Loucy (cell line): ENCODE data around the gene PHLDA1.
A peak's percentile ranks its signal among the peaks of the same experiment; 100 is the strongest.

Source experiments
- H2AFZ ChIP-seq: fragments of 200-600 bp; sonication (generic); 2 replicates; pipeline ENCODE4 v1.6.0; 2016; ENCODE audit warnings: antibody characterized with exemption, mild to moderate bottlenecking, low read length, moderate library complexity
- H3F3A ChIP-seq: fragments of 200-600 bp; 2 replicates; pipeline ENCODE4 v1.6.0; 2016; ENCODE audit warnings: antibody characterized with exemption, low read depth, mild to moderate bottlenecking
- H3K27me3 ChIP-seq: fragments of 200-600 bp; sonication (generic); 2 replicates; pipeline ENCODE4 v1.6.1; 2014; ENCODE audit warnings: low read length, mild to moderate bottlenecking; ENCODE audit not compliant: insufficient read depth, poor library complexity, severe bottlenecking
- H3K36me3 ChIP-seq: fragments of 200-600 bp; sonication (generic); 2 replicates; pipeline ENCODE4 v1.6.1; 2016; ENCODE audit warnings: low read length; ENCODE audit not compliant: insufficient read depth
- H3K4me1 ChIP-seq: fragments of 200-600 bp; sonication (generic); 2 replicates; pipeline ENCODE4 v1.5.1; 2014; ENCODE audit warnings: low read length, mild to moderate bottlenecking; ENCODE audit not compliant: insufficient read depth, poor library complexity, severe bottlenecking
- H3K4me2 ChIP-seq: fragments of 200-600 bp; sonication (generic); 2 replicates; pipeline ENCODE4 v1.6.0; 2014; ENCODE audit warnings: antibody characterized with exemption, low read length, low read depth, mild to moderate bottlenecking; ENCODE audit not compliant: poor library complexity, severe bottlenecking
- H3K4me3 ChIP-seq: fragments of 200-600 bp; sonication (generic); 2 replicates; pipeline ENCODE4 v1.5.1; 2014; ENCODE audit warnings: low read length, mild to moderate bottlenecking, mixed read lengths; ENCODE audit not compliant: poor library complexity, severe bottlenecking
- H3K79me2 ChIP-seq: fragments of 200-600 bp; sonication (generic); 2 replicates; pipeline ENCODE4 v1.6.1; 2014; ENCODE audit warnings: low read length; ENCODE audit not compliant: insufficient read depth
- H3K9ac ChIP-seq: fragments of 200-600 bp; sonication (generic); 2 replicates; pipeline ENCODE4 v1.6.0; 2014; ENCODE audit warnings: mild to moderate bottlenecking, low read depth, low read length, moderate library complexity; ENCODE audit not compliant: poor library complexity, severe bottlenecking
- H3K9me2 ChIP-seq: fragments of 200-600 bp; sonication (generic); replicated peaks from 2 replicates; pipeline ENCODE4 v1.6.1; 2016; ENCODE audit warnings: low read depth, low read length, mixed read lengths
- H3K9me3 ChIP-seq: fragments of 200-600 bp; sonication (generic); 2 replicates; pipeline ENCODE4 v1.6.1; 2014; ENCODE audit warnings: mild to moderate bottlenecking, antibody characterized with exemption, low read length, low read depth; ENCODE audit not compliant: insufficient read depth
- H4K20me1 ChIP-seq: fragments of 200-600 bp; sonication (generic); 2 replicates; pipeline ENCODE4 v1.6.0; 2014; ENCODE audit warnings: antibody characterized with exemption, low read length, mild to moderate bottlenecking; ENCODE audit not compliant: insufficient read depth, poor library complexity, severe bottlenecking
- CTCF ChIP-seq: fragments of 200-600 bp; sonication (generic); conservative IDR thresholded peaks from 2 replicates; pipeline ENCODE4 v1.5.1; 2014; ENCODE audit warnings: mild to moderate bottlenecking, antibody characterized with exemption, low read length
- EZH2phosphoT487 ChIP-seq: fragments of 200-600 bp; IDR thresholded peaks from 2 replicates; pipeline ENCODE4 v1.6.1; 2018; ENCODE audit warnings: antibody characterized with exemption, mild to moderate bottlenecking, moderate library complexity, borderline replicate concordance

PHLDA1 gene

GRCh38 chr12:76030341-76031080 is 1.1 kb downstream of the PHLDA1 start:
- Histone ChIP-seq H3K4me2 (peak overlapping the region; percentile 90), H2AFZ (peak overlapping the region; percentile 80), H3K9me2 (no peaks in the 10 kb centered on the region), H4K20me1 (no peaks in the 10 kb centered on the region), H3K4me1 (peaks cover 26% of the 10 kb centered on the region), H3K27me3 (no peaks in the 10 kb centered on the region), H3K4me3 (peak overlapping the region; percentile 80), H3K9ac (peak overlapping the region; percentile 81), H3K9me3 (no peaks in the 10 kb centered on the region), H3K79me2 (peaks cover 7% of the 10 kb centered on the region; the same call in 1 of the 2 replicates), H3F3A (peaks cover 7% of the 10 kb centered on the region; the same call in 1 of the 2 replicates), H3K36me3 (no peaks in the 10 kb centered on the region)
- TF ChIP-seq EZH2phosphoT487 (no peak), CTCF (no peak)

- H4K20me1 ChIP-seq, result no peaks in the 10 kb centered on the region
- TF ChIP-seq CTCF, result no peak
- TF ChIP-seq EZH2phosphoT487, result no peak
- H3K27me3 ChIP-seq, result no peaks in the 10 kb centered on the region
- H3K4me1 ChIP-seq, result peaks cover 26% of the 10 kb centered on the region
- no peaks in the 10 kb centered on the region for H3K9me2 ChIP-seq
- H2AFZ ChIP-seq, result no peak overlapping the region
- no peaks in the 10 kb centered on the region for H3K9me3 ChIP-seq
- peak overlapping the region; percentile 80 for H3K4me3 ChIP-seq
- no peaks in the 10 kb centered on the region for H3K36me3 ChIP-seq
- H3K4me2 ChIP-seq, result peak overlapping the region; percentile 90
- H3K9ac ChIP-seq, result peak overlapping the region; percentile 81
- H3K79me2 ChIP-seq, result peaks cover 7% of the 10 kb centered on the region; the same call in 1 of the 2 replicates
- peaks cover 7% of the 10 kb centered on the region; the same call in 1 of the 2 replicates for H3F3A ChIP-seq
These were observed 1.6 kb downstream of the PHLDA1 start for GRCh38 chr12:76029982-76030340.

- H3K36me3 ChIP-seq, result no peaks in the 10 kb centered on the region
- peaks cover 7% of the 10 kb centered on the region; the same call in 1 of the 2 replicates for H3F3A ChIP-seq
- peak overlapping the region; percentile 4 for H3K9ac ChIP-seq
- H3K4me1 ChIP-seq, result peaks cover 31% of the 10 kb centered on the region
- H4K20me1 ChIP-seq, result no peaks in the 10 kb centered on the region
- no peak for TF ChIP-seq EZH2phosphoT487
- peak overlapping the region; percentile 65 for H3K4me2 ChIP-seq
- peaks cover 7% of the 10 kb centered on the region; the same call in 1 of the 2 replicates for H3K79me2 ChIP-seq
- no peaks in the 10 kb centered on the region for H3K9me2 ChIP-seq
- no peak overlapping the region for H2AFZ ChIP-seq
- no peaks in the 10 kb centered on the region for H3K9me3 ChIP-seq
- H3K27me3 ChIP-seq, result no peaks in the 10 kb centered on the region
- peak overlapping the region; percentile 80 for H3K4me3 ChIP-seq
These were observed 2.9 kb downstream of the PHLDA1 start for GRCh38 chr12:76028571-76029277.
